ENCODE results near the gene RHOBTB3. TPM values are rescaled to one million over a fixed set of nuclear protein-coding genes. Genes with fewer than 3 reads are reported as not detected.
A peak's percentile ranks its signal among the peaks of the same experiment; 100 is the strongest.

The RHOBTB3 gene
- total and polyA plus RNA-seq, 2 experiments from 2014 or later: 147 to 202 TPM

DNA sequence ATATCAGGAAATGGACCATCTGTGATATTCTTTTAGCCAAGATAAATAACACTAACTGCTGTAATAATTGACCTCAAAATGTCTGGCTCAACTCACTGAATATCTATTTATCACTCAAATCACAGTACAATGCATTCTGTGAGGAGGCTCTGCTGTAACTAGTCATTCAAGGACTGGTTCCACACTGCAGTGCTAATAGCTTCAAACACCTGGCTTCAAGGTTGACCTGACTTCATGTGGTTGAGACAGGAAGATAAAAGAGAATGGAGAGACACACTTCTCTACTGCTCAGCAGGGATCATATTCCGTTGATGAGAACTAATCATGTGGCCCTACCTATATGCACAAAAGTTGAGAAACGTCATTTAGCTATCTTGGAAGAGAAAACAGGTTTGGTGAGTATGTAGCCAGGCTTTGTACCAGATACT is 3.4 kb upstream of the RHOBTB3 start:
- peaks cover 76% of the 10 kb centered on the region for H3K4me1 ChIP-seq (ENCODE audit: insufficient read depth)
- peaks cover 19% of the 10 kb centered on the region for H3K79me2 ChIP-seq (ENCODE audit: insufficient read depth)
- 72 to 74% methylated on average over 2 of the region's 2 CpGs for WGBS, 2 experiments (ENCODE audit: low coverage in 1 of 2, low lambda C conversion rate in 2 of 2, missing lambda C conversion rate in 2 of 2)
- H2AFZ ChIP-seq: peak overlapping the region; percentile 78; the same call in 1 of the 2 replicates
- TF ChIP-seq EZH2phosphoT487 (IDR thresholded peaks at IDR 0.05; ENCODE audit: insufficient read depth, low read depth): no peak
- no peak for TF ChIP-seq EZH2 (IDR thresholded peaks at IDR 0.05; ENCODE audit: insufficient read depth, poor library complexity, severe bottlenecking)
- no peaks in the 10 kb centered on the region for H4K20me1 ChIP-seq (ENCODE audit: insufficient read depth)
- no peaks in the 10 kb centered on the region for H3K27me3 ChIP-seq (replicated peaks; ENCODE audit: insufficient read depth)
- H3K27ac ChIP-seq: peak overlapping the region; percentile 68; the same call in 1 of the 2 replicates
- H3K4me3 ChIP-seq: no peak overlapping the region
- peak overlapping the region; percentile 91 for H3K4me2 ChIP-seq (ENCODE audit: unreplicated experiment)
- H3F3A ChIP-seq (ENCODE audit: insufficient read depth): peaks cover 63% of the 10 kb centered on the region
- H3K9ac ChIP-seq: no peak overlapping the region
- H3K9me2 ChIP-seq (ENCODE audit: insufficient read depth): no peaks in the 10 kb centered on the region
- in situ Hi-C loops (cut with MboI): no loop called here
- H3K9me3 ChIP-seq (ENCODE audit: low read depth): no peaks in the 10 kb centered on the region
- peak; percentile 22 for DNase-seq
- H3K36me3 ChIP-seq (ENCODE audit: low read depth): no peaks in the 10 kb centered on the region

DNA sequence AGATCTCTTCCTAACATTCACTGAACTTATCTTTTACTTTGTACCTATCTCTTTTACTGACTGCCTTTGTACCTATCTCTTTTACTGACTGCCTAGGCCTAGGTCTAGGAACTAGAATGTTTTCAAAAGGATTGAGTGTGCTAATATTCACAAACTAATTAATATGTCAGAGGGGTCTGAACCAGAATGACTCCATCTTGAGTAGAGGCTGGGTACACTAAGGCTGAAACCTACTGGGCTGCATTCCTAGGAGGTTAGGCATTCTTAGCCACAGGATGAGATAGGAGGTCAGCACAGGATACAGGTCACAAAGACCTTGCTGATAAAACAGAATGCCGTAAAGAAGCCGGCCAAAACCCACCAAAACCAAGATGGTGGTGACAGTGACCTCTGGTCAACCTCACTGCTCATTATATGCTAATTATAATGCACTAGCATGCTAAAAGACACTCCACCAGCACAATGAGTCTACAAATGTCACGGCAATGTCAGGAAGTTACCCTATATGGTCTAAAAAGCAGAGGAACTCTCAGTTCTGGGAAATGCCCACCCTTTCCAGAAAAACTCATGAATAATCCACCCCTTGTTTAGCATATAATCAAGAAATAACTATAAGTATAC is 2.5 kb upstream of the RHOBTB3 start:
- no peak overlapping the region for H2AFZ ChIP-seq
- peak overlapping the region; percentile 87; the same call in 1 of the 2 replicates for H3K27ac ChIP-seq
- no peak overlapping the region for H3K4me3 ChIP-seq
- H3K9ac ChIP-seq: no peak overlapping the region
- peak overlapping the region; percentile 99 for H3K4me2 ChIP-seq (ENCODE audit: unreplicated experiment)
- H3K9me2 ChIP-seq (ENCODE audit: insufficient read depth): no peaks in the 10 kb centered on the region
- in situ Hi-C loops (cut with MboI): no loop called here
- peaks cover 68% of the 10 kb centered on the region for H3K4me1 ChIP-seq (ENCODE audit: insufficient read depth)
- no peak for TF ChIP-seq EZH2phosphoT487 (IDR thresholded peaks at IDR 0.05; ENCODE audit: insufficient read depth, low read depth)
- no peak for TF ChIP-seq EZH2 (IDR thresholded peaks at IDR 0.05; ENCODE audit: insufficient read depth, poor library complexity, severe bottlenecking)
- WGBS, 2 experiments (ENCODE audit: low coverage in 1 of 2, low lambda C conversion rate in 2 of 2, missing lambda C conversion rate in 2 of 2): 66 to 82% methylated on average over 3 of the region's 3 CpGs
- no peaks in the 10 kb centered on the region for H4K20me1 ChIP-seq (ENCODE audit: insufficient read depth)
- H3F3A ChIP-seq (ENCODE audit: insufficient read depth): peaks cover 58% of the 10 kb centered on the region
- H3K27me3 ChIP-seq (replicated peaks; ENCODE audit: insufficient read depth): no peaks in the 10 kb centered on the region
- H3K9me3 ChIP-seq (ENCODE audit: low read depth): no peaks in the 10 kb centered on the region
- peak; percentile 19 for DNase-seq
- H3K79me2 ChIP-seq (ENCODE audit: insufficient read depth): peaks cover 27% of the 10 kb centered on the region
- no peaks in the 10 kb centered on the region for H3K36me3 ChIP-seq (ENCODE audit: low read depth)

GRCh38 chr5:95729115-95730010 is 1.8 kb upstream of the RHOBTB3 start:
- Histone ChIP-seq H3K9me2 (ENCODE audit: insufficient read depth) (no peaks in the 10 kb centered on the region), H3K27me3 (replicated peaks; ENCODE audit: insufficient read depth) (no peaks in the 10 kb centered on the region), H3K79me2 (ENCODE audit: insufficient read depth) (peaks cover 34% of the 10 kb centered on the region), H3K9ac (peak overlapping the region; percentile 90), H3K9me3 (ENCODE audit: low read depth) (no peaks in the 10 kb centered on the region), H2AFZ (peak overlapping the region; percentile 78), H3K4me3 (peak overlapping the region; percentile 96), H3K4me1 (ENCODE audit: insufficient read depth) (peaks cover 67% of the 10 kb centered on the region), H3K4me2 (ENCODE audit: unreplicated experiment) (peak overlapping the region; percentile 99), H3K36me3 (ENCODE audit: low read depth) (no peaks in the 10 kb centered on the region), H3K27ac (peak overlapping the region; percentile 87), H4K20me1 (ENCODE audit: insufficient read depth) (no peaks in the 10 kb centered on the region), H3F3A (ENCODE audit: insufficient read depth) (peaks cover 50% of the 10 kb centered on the region)
- 69 to 77% methylated on average over 8 of the region's 8 CpGs for WGBS, 2 experiments (ENCODE audit: low coverage in 1 of 2, low lambda C conversion rate in 2 of 2, missing lambda C conversion rate in 2 of 2)
- DNase-seq: peak; percentile 19
- no peak for TF ChIP-seq EZH2 (IDR thresholded peaks at IDR 0.05; ENCODE audit: insufficient read depth, poor library complexity, severe bottlenecking)
- TF ChIP-seq EZH2phosphoT487 (IDR thresholded peaks at IDR 0.05; ENCODE audit: insufficient read depth, low read depth): no peak
- in situ Hi-C loops (cut with MboI): no loop called here

- Histone ChIP-seq H3K4me3 (peak overlapping the region; percentile 96), H3K36me3 (ENCODE audit: low read depth) (no peaks in the 10 kb centered on the region), H3K4me2 (ENCODE audit: unreplicated experiment) (peak overlapping the region; percentile 99), H3F3A (ENCODE audit: insufficient read depth) (peaks cover 42% of the 10 kb centered on the region), H3K27me3 (replicated peaks; ENCODE audit: insufficient read depth) (no peaks in the 10 kb centered on the region), H3K27ac (peak overlapping the region; percentile 87), H3K79me2 (ENCODE audit: insufficient read depth) (peaks cover 42% of the 10 kb centered on the region), H3K9me2 (ENCODE audit: insufficient read depth) (no peaks in the 10 kb centered on the region), H2AFZ (peak overlapping the region; percentile 78), H3K4me1 (ENCODE audit: insufficient read depth) (peaks cover 67% of the 10 kb centered on the region), H3K9me3 (ENCODE audit: low read depth) (no peaks in the 10 kb centered on the region), H4K20me1 (ENCODE audit: insufficient read depth) (no peaks in the 10 kb centered on the region), H3K9ac (peak overlapping the region; percentile 90)
- in situ Hi-C loops (cut with MboI): no loop called here
- 10% methylated on average over 11 of the region's 11 CpGs for WGBS, 2 experiments (ENCODE audit: low coverage in 1 of 2, low lambda C conversion rate in 2 of 2, missing lambda C conversion rate in 2 of 2)
- peak; percentile 43 for DNase-seq
- no peak for TF ChIP-seq EZH2phosphoT487 (IDR thresholded peaks at IDR 0.05; ENCODE audit: insufficient read depth, low read depth)
- TF ChIP-seq EZH2 (IDR thresholded peaks at IDR 0.05; ENCODE audit: insufficient read depth, poor library complexity, severe bottlenecking): no peak
Observed at GRCh38 chr5:95730011-95730700, 980 bp upstream of the RHOBTB3 start.
